Caco-2 (cell line): Measurements from ENCODE around the gene UNC5A. TPM values are rescaled to one million over a fixed set of nuclear protein-coding genes. Genes with fewer than 3 reads are reported as not detected.

ENCODE experiments used
- BruUV-seq: library from RNA; stranded (reverse); fragments of 400-500 nt; replicated peaks from 2 replicates; lab custom pipeline; 2021; lab: Mats Ljungman, UMichigan
- CTCF ChIA-PET: fragments of 300-600 bp; sonication (Branson Sonifier 250); formaldehyde crosslinking; loops from one replicate; lab custom pipeline; 2022; ENCODE audit warnings: antibody characterized with exemption; lab: Charles Lee
- POLR2A ChIA-PET: fragments of 300-600 bp; sonication (Branson Sonifier 250); formaldehyde crosslinking; loops from one replicate; lab custom pipeline; 2022; ENCODE audit warnings: antibody characterized with exemption; lab: Charles Lee
- DNase-seq, 2 experiments: peaks; one replicate each; pipeline versions ENCODE4 v3.0.0 to v3.0.0-alpha.2; 2020 to 2022
- H3K27me3 ChIP-seq: replicated peaks from 2 replicates; pipeline ENCODE4 v1.6.0; 2011; ENCODE audit warnings: low read length; ENCODE audit not compliant: control insufficient read depth, insufficient read depth
- H3K36me3 ChIP-seq: 2 replicates; pipeline ENCODE4 v1.5.1; 2011; ENCODE audit warnings: low read length; ENCODE audit not compliant: control insufficient read depth, insufficient read depth
- H3K4me1 ChIP-seq: fragments of 250-450 bp; sonication (Bioruptor Pico); 2 replicates; pipeline ENCODE4 v1.5.1; 2020; ENCODE audit warnings: mild to moderate bottlenecking
- H3K4me3 ChIP-seq: 2 replicates; pipeline ENCODE4 v1.5.1; 2011; ENCODE audit warnings: low read depth, mild to moderate bottlenecking, control low read depth, low read length
- H3K9me3 ChIP-seq: fragments of 250-450 bp; sonication (Bioruptor Pico); 2 replicates; pipeline ENCODE4 v1.5.1; 2020; ENCODE audit warnings: mild to moderate bottlenecking, moderate library complexity
- H3K27ac Mint-ChIP-seq: one replicate; pipeline ENCODE4 v1.8.0; 2022; ENCODE audit warnings: mixed read lengths; ENCODE audit not compliant: unreplicated experiment
- H3K27me3 Mint-ChIP-seq: one replicate; pipeline ENCODE4 v1.8.0; 2022; ENCODE audit warnings: mixed read lengths; ENCODE audit not compliant: insufficient read depth, unreplicated experiment
- H3K36me3 Mint-ChIP-seq: one replicate; pipeline ENCODE4 v1.8.0; 2022; ENCODE audit warnings: mild to moderate bottlenecking, mixed read lengths; ENCODE audit not compliant: insufficient read depth, unreplicated experiment
- H3K4me1 Mint-ChIP-seq: one replicate; pipeline ENCODE4 v1.8.0; 2022; ENCODE audit warnings: low read depth, mixed read lengths; ENCODE audit not compliant: unreplicated experiment
- H3K4me3 Mint-ChIP-seq: one replicate; pipeline ENCODE4 v1.8.0; 2022; ENCODE audit warnings: mild to moderate bottlenecking, moderate library complexity, mixed read lengths; ENCODE audit not compliant: unreplicated experiment
- H3K9me3 Mint-ChIP-seq: one replicate; pipeline ENCODE4 v1.8.0; 2022; ENCODE audit warnings: mixed read lengths; ENCODE audit not compliant: unreplicated experiment
- intact Hi-C: fragments of 100-400 bp; cut with micrococcal nuclease; formaldehyde crosslinking; loops from one replicate; pipeline ENCODE4 v1.10.0; 2022; ENCODE audit not compliant: unreplicated experiment
- total RNA-seq: library from RNA; stranded (reverse); gene quantifications from 2 replicates; pipeline ENCODE4 v1.2.3, GENCODE V29; 2022
- TF ChIP-seq, protein P1 (sequence below), 2 experiments: fragments of 200-600 bp in 1 of 2; IDR thresholded peaks; 1 replicate in 1 of 2; 2 replicates in 1 of 2; pipeline versions ENCODE4 v1.5.1 to v1.8.0; 2011 to 2022; ENCODE audit warnings: antibody characterized with exemption in 1 of 2, control low read depth in 1 of 2, inconsistent platforms in 1 of 2, low read depth in 1 of 2, low read length in 1 of 2, mild to moderate bottlenecking in 1 of 2, moderate library complexity in 1 of 2; ENCODE audit not compliant: insufficient read depth in 1 of 2, severe bottlenecking in 1 of 2, unreplicated experiment in 1 of 2

The UNC5A gene
- total RNA-seq, 1 experiment from 2014 or later = not detected

DNA sequence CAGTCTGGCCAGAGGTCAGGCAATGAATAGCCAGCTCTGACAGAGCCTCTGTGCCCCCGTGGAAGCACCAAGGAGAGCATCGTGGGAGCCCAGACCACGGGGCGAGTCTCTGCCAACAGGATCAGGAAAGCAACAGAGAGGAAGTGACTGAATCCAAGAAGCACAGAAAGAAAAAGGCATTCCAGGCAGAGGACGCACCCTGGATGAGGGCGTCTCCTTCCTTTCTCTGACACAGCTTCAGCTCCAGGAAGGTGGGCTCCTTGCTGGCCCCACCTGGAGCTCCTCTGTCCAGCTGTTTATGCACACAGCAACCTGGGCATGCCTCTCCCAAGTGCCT is 72.2 kb downstream of the UNC5A start:
- Histone ChIP-seq H3K9me3 (no peaks in the 10 kb centered on the region), H3K27me3 (no peaks in the 10 kb centered on the region), H3K4me3 (no peak overlapping the region), H3K4me1 (no peaks in the 10 kb centered on the region), H3K36me3 (no peaks in the 10 kb centered on the region)
- ChIA-PET POLR2A (no interaction called here), CTCF (no interaction called here)
- no peak overlapping the region for H3K27ac Mint-ChIP-seq
- no peak for DNase-seq
- TF ChIP-seq, protein P1, sequence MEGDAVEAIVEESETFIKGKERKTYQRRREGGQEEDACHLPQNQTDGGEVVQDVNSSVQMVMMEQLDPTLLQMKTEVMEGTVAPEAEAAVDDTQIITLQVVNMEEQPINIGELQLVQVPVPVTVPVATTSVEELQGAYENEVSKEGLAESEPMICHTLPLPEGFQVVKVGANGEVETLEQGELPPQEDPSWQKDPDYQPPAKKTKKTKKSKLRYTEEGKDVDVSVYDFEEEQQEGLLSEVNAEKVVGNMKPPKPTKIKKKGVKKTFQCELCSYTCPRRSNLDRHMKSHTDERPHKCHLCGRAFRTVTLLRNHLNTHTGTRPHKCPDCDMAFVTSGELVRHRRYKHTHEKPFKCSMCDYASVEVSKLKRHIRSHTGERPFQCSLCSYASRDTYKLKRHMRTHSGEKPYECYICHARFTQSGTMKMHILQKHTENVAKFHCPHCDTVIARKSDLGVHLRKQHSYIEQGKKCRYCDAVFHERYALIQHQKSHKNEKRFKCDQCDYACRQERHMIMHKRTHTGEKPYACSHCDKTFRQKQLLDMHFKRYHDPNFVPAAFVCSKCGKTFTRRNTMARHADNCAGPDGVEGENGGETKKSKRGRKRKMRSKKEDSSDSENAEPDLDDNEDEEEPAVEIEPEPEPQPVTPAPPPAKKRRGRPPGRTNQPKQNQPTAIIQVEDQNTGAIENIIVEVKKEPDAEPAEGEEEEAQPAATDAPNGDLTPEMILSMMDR (IDR thresholded peaks at IDR 0.05; ENCODE audit: insufficient read depth in 1 of 2, low read depth in 1 of 2, low read length in 1 of 2, severe bottlenecking in 1 of 2, unreplicated experiment in 1 of 2) = no peak
- intact Hi-C loops = no loop called here
- no peaks in the 10 kb centered on the region for H3K4me1 Mint-ChIP-seq
- H3K9me3 Mint-ChIP-seq = no peaks in the 10 kb centered on the region
- no peak overlapping the region for H3K4me3 Mint-ChIP-seq
- H3K27me3 Mint-ChIP-seq = peaks cover 4% of the 10 kb centered on the region
- no TSS peak for BruUV-seq
- no peaks in the 10 kb centered on the region for H3K36me3 Mint-ChIP-seq

DNA sequence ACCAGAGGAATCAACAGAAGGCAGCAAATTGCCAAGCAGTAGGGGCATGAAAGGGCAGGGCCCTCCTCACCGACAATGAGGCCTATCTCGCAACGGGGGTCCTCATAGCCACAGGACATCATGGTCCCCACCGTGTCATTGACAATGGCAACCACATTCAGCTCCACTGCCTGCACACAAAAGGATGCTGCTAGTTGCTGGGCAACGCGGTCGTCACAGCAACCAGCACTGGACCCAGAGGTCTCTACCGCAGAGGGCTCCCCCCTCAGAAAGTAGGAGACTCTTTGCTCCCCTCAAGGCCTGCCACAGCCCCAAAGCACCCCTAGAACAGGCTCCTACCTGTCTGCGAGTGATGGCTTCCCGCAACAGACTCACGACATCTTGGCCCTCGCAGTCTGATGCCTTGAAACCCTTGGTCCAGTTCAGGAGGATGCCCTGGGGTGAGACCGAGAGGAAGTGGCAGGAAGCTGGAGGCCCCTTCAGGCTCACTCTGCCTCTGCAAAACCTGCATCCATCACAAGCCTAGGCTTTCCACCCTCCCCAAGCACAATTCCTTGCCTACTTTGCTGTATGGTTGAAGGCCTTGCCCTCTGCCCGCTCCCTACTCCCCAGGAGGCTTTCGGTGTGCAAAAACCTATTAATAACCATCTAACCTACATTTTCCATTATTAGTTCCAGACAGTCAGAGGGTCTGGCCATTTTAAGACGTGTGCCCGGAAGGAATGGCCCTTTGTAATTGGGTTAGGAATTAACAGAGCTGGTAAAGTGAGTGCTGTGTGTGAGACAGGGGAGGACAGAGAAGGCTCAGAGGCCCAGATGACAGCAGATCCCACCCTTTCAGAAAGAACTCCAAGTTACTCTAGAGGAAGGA is 73.6 kb downstream of the UNC5A start:
- no peaks in the 10 kb centered on the region for H3K9me3 ChIP-seq
- no peaks in the 10 kb centered on the region for H3K36me3 ChIP-seq
- Mint-ChIP-seq H3K27ac (no peak overlapping the region), H3K9me3 (no peaks in the 10 kb centered on the region), H3K4me3 (no peak overlapping the region), H3K36me3 (no peaks in the 10 kb centered on the region), H3K4me1 (no peaks in the 10 kb centered on the region), H3K27me3 (peaks cover 4% of the 10 kb centered on the region)
- no peaks in the 10 kb centered on the region for H3K4me1 ChIP-seq
- BruUV-seq = no TSS peak
- TF ChIP-seq, protein P1 (IDR thresholded peaks at IDR 0.05; ENCODE audit: insufficient read depth in 1 of 2, low read depth in 1 of 2, low read length in 1 of 2, severe bottlenecking in 1 of 2, unreplicated experiment in 1 of 2) = no peak
- ChIA-PET POLR2A (no interaction called here), CTCF (no interaction called here)
- H3K27me3 ChIP-seq = no peaks in the 10 kb centered on the region
- intact Hi-C loops = no loop called here
- no peak overlapping the region for H3K4me3 ChIP-seq
- DNase-seq = no peak

DNA sequence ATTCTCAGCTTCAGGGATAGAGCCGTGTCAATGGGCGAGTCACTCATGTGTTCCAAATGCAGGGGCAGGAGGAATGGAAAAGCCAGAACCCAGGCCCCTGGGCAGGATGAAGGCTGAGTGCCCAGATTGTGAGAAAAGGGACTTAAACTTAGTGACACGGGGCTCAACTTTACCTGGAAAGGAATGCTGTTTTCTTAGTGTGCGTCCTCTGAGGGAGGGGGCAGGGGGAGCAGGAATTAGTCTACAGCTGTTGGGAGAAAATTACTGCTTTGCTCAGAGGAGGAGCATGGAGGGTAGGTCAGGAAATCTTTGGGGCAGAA is 74.2 kb downstream of the UNC5A start:
- peaks cover 4% of the 10 kb centered on the region for H3K27me3 Mint-ChIP-seq
- no peaks in the 10 kb centered on the region for H3K4me1 ChIP-seq
- H3K4me1 Mint-ChIP-seq = no peaks in the 10 kb centered on the region
- H3K27ac Mint-ChIP-seq = no peak overlapping the region
- BruUV-seq = no TSS peak
- ChIA-PET CTCF (no interaction called here), POLR2A (no interaction called here)
- H3K9me3 ChIP-seq = no peaks in the 10 kb centered on the region
- TF ChIP-seq, protein P1 (IDR thresholded peaks at IDR 0.05; ENCODE audit: insufficient read depth in 1 of 2, low read depth in 1 of 2, low read length in 1 of 2, severe bottlenecking in 1 of 2, unreplicated experiment in 1 of 2) = no peak
- no peak overlapping the region for H3K4me3 ChIP-seq
- H3K36me3 ChIP-seq = no peaks in the 10 kb centered on the region
- no peak for DNase-seq
- H3K9me3 Mint-ChIP-seq = no peaks in the 10 kb centered on the region
- intact Hi-C loops = no loop called here
- H3K36me3 Mint-ChIP-seq = no peaks in the 10 kb centered on the region
- H3K27me3 ChIP-seq = no peaks in the 10 kb centered on the region
- no peak overlapping the region for H3K4me3 Mint-ChIP-seq
